Erythroblast (primary cell): ENCODE measurements around the gene FHIP1B.

Source experiments
- GATA1 ChIP-seq: IDR thresholded peaks from 2 replicates; pipeline ENCODE4 v1.6.1; 2011; ENCODE audit warnings: low read depth, mild to moderate bottlenecking, control low read depth, low read length, moderate library complexity
- POLR2A ChIP-seq: IDR thresholded peaks from 2 replicates; pipeline ENCODE4 v1.6.1; 2011; ENCODE audit warnings: mild to moderate bottlenecking, low read length

DNA sequence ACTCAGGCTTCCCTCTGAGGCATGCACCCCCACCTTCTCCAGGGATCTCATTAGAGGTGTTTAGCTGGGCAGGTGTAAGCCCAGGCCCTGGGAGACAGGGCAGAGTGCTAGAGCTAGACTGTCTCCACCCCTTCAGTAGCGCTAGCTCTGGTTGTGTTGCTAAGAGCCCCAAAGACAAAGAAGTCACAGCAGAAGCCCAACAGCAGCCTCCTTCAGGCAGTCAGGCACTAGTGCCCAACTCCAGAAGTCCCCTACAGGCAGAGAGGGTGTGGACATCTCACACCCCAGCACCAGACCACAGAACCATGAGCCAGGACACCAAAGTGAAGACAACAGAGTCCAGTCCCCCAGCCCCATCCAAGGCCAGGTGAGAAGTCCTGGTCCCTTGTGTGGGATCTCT lies 4.5 kb upstream of the FHIP1B start, which contains the start of gene CNGA4:
- TF ChIP-seq POLR2A (no peak), GATA1 (no peak)
